RWPE2 (cell line): Measurements from ENCODE around the gene FAIM2.
A peak's percentile ranks its signal among the peaks of the same experiment; 100 is the strongest.

ENCODE experiments used
- ATAC-seq: fragments of 200-7000 bp; cut with Tn5 transposase; 3 replicates; pipeline ENCODE4 v1.9.1; 2021; ENCODE audit warnings: low read depth
- DNase-seq: peaks from one replicate; pipeline ENCODE4 v3.0.0-alpha.2; 2020; ENCODE audit warnings: low spot score
- H3K27ac ChIP-seq: fragments of 450-650 bp; 2 replicates; pipeline ENCODE4 v1.5.1; 2017; ENCODE audit warnings: mild to moderate bottlenecking; ENCODE audit not compliant: poor library complexity, severe bottlenecking
- H3K27me3 ChIP-seq: fragments of 250-450 bp; sonication (Bioruptor Pico); 2 replicates; pipeline ENCODE4 v1.5.1; 2021; ENCODE audit warnings: mild to moderate bottlenecking, moderate library complexity; ENCODE audit not compliant: insufficient read depth, poor library complexity, severe bottlenecking
- H3K36me3 ChIP-seq: fragments of 250-450 bp; sonication (Bioruptor Pico); 2 replicates; pipeline ENCODE4 v1.5.1; 2020; ENCODE audit warnings: low read depth, mild to moderate bottlenecking, moderate library complexity
- H3K4me1 ChIP-seq: fragments of 250-450 bp; sonication (Bioruptor Pico); 2 replicates; pipeline ENCODE4 v1.5.1; 2021; ENCODE audit warnings: mild to moderate bottlenecking, moderate library complexity; ENCODE audit not compliant: insufficient read depth, poor library complexity, severe bottlenecking
- H3K4me3 ChIP-seq: fragments of 250-450 bp; sonication (Bioruptor Pico); 2 replicates; pipeline ENCODE4 v1.5.1; 2021; ENCODE audit warnings: mild to moderate bottlenecking, moderate library complexity; ENCODE audit not compliant: severe bottlenecking
- H3K9me3 ChIP-seq: fragments of 250-450 bp; sonication (Bioruptor Pico); 2 replicates; pipeline ENCODE4 v1.5.1; 2021; ENCODE audit warnings: mild to moderate bottlenecking, moderate library complexity; ENCODE audit not compliant: severe bottlenecking
- CTCF ChIP-seq: fragments of 450-650 bp; IDR thresholded peaks from one replicate; pipeline ENCODE4 v1.5.1; 2017; ENCODE audit warnings: mild to moderate bottlenecking, moderate library complexity; ENCODE audit not compliant: poor library complexity, severe bottlenecking

Gene FAIM2

DNA sequence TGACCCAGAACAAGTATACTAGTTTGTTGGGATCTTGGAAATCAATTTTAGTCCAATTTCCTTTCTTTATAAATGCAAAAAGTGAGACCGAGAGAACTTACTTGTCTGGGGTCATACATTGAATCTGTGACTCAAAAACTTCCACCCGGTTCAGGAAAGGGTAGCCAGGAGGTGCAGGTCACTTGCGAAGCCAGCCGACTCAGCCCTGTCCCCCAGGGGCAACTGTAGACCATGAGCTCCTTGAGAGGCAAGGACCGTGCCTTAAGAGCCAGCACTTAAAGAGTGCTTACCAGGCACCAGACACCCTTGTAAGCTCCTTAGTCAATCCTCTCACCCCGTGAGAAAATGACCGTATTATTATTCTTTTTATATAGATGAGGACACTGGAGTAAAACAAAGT lies 60.3 kb downstream of the FAIM2 start:
- H3K27ac ChIP-seq = peak overlapping the region; percentile 83
- no peaks in the 10 kb centered on the region for H3K27me3 ChIP-seq
- H3K36me3 ChIP-seq = no peaks in the 10 kb centered on the region
- no peak for TF ChIP-seq CTCF
- ATAC-seq (no peak), DNase-seq (no peak)
- H3K9me3 ChIP-seq = no peaks in the 10 kb centered on the region
- peaks cover 6% of the 10 kb centered on the region for H3K4me1 ChIP-seq
- peak overlapping the region; percentile 43 for H3K4me3 ChIP-seq

GRCh38 chr12:49842519-49843352 lies 61.0 kb downstream of the FAIM2 start, which contains the start of gene BCDIN3D:
Gene BCDIN3D (minus strand): TSS chr12:49843106. CDS start chr12:49843087, 19 bp downstream.
- DNase-seq = peak; percentile 94
- peak within 1 kb of the TSS; percentile 43 for H3K4me3 ChIP-seq
- peak; percentile 94 for ATAC-seq
- H3K36me3 ChIP-seq = no peaks in the 10 kb centered on the region
- H3K9me3 ChIP-seq = no peaks in the 10 kb centered on the region
- H3K27ac ChIP-seq = peak within 1 kb of the TSS; percentile 83
- H3K27me3 ChIP-seq = no peaks in the 10 kb centered on the region
- TF ChIP-seq CTCF = no peak
- peaks cover 6% of the 10 kb centered on the region for H3K4me1 ChIP-seq

GRCh38 chr12:49838973-49839633 lies 64.6 kb downstream of the FAIM2 start:
- H3K36me3 ChIP-seq = no peaks in the 10 kb centered on the region
- H3K4me1 ChIP-seq = peaks cover 6% of the 10 kb centered on the region
- no peak overlapping the region for H3K27ac ChIP-seq
- DNase-seq = no peak
- ATAC-seq = no peak
- no peaks in the 10 kb centered on the region for H3K9me3 ChIP-seq
- H3K27me3 ChIP-seq = no peaks in the 10 kb centered on the region
- H3K4me3 ChIP-seq = no peak overlapping the region
- peak; percentile 77 for TF ChIP-seq CTCF

GRCh38 chr12:49832836-49833421 lies 70.8 kb downstream of the FAIM2 start:
- no peak for DNase-seq
- H3K27me3 ChIP-seq = no peaks in the 10 kb centered on the region

More at GRCh38 chr12:49832836-49833421, 70.8 kb downstream of the FAIM2 start:
- Histone ChIP-seq H3K4me3 (no peak overlapping the region), H3K36me3 (no peaks in the 10 kb centered on the region), H3K27ac (no peak overlapping the region), H3K4me1 (peaks cover 9% of the 10 kb centered on the region), H3K9me3 (no peaks in the 10 kb centered on the region)
- no peak for ATAC-seq
- TF ChIP-seq CTCF = no peak
